ENCODE data around the gene KLC1.

DNA sequence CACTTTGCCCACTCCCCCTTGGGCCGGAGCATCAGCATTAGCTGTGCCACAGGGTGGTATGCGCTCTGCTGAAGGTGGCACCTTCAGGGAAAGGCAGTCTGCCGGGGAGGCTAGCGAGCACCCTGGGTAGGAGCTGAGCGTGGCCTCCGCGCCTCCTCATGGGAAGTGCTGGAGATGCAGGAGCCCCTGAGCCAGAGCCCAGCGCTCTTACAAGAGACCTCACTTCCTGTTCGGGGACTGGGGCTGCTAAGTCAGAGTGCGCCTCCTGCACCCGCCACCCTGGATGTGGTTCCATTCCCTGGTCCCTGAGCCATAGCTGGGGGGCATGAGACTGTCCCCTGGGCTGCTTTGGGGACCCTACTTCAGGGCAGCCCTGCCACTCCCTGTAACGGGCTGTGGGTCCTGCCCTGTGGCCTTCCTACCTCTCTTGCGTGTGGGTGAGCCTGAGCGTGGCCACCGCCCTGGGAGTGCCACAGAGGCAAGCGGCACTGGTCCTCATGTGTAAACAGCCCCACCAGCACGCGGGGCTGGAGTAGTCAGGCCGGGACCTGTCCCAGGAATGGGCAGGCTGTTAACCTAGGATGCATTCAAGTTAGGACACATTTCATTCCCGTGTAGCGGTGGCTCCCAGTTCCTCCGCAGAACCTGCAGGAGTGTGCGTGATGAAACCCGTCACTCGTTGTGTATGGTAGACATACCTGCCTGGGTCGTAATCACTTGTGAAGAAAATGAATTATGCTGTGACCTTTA is 46.9 kb upstream of the KLC1 start:
- TF ChIP-seq SP1 (IDR thresholded peaks at IDR 0.05; ENCODE audit: low read depth), result no peak
- no peak for TF ChIP-seq FOSL1 (IDR thresholded peaks at IDR 0.05; ENCODE audit: low read depth)
- TF ChIP-seq CTCF (IDR thresholded peaks at IDR 0.05 in 2 of 3, conservative IDR thresholded peaks at IDR 0.05 in 1 of 3; ENCODE audit: borderline replicate concordance in 1 of 3, insufficient read depth in 1 of 3, low read depth in 2 of 3, low read length in 2 of 3), result no peak
- no peak for TF ChIP-seq POLR2A (IDR thresholded peaks at IDR 0.05; ENCODE audit: borderline replicate concordance, extremely low read depth, insufficient read depth, insufficient read length)
- no peak for TF ChIP-seq RAD21 (IDR thresholded peaks at IDR 0.05; ENCODE audit: low read depth)
- TF ChIP-seq ELF1 (IDR thresholded peaks at IDR 0.05; ENCODE audit: borderline replicate concordance, low read depth), result no peak
- TF ChIP-seq CEBPB (IDR thresholded peaks at IDR 0.05; ENCODE audit: low read depth), result no peak
- TF ChIP-seq JUND (IDR thresholded peaks at IDR 0.05), result no peak
- no peak for TF ChIP-seq EZH2 (IDR thresholded peaks at IDR 0.05)
- TF ChIP-seq EZH2phosphoT487 (IDR thresholded peaks at IDR 0.05; ENCODE audit: borderline replicate concordance), result no peak
- TF ChIP-seq EGR1 (IDR thresholded peaks at IDR 0.05; ENCODE audit: low read depth), result no peak

All from HCT116 (cell line).